GM19238 (cell line): ENCODE results near the gene FBXW2.
"Not testable (repeated sequence)": the region's sequence is repeated elsewhere in the genome, so short reads cannot be mapped to it uniquely, and the experiment has no call there.

Source experiments
- DNase-seq: peaks from one replicate; pipeline ENCODE4 v3.0.0; 2011; ENCODE audit warnings: low spot score; ENCODE audit not compliant: insufficient read length

Gene FBXW2

GRCh38 chr9:120779227-120779626 lies 14.0 kb downstream of the FBXW2 start:
- no peak for DNase-seq

- no peak for DNase-seq
Observed at GRCh38 chr9:120778758-120779157, 14.5 kb downstream of the FBXW2 start.

DNA sequence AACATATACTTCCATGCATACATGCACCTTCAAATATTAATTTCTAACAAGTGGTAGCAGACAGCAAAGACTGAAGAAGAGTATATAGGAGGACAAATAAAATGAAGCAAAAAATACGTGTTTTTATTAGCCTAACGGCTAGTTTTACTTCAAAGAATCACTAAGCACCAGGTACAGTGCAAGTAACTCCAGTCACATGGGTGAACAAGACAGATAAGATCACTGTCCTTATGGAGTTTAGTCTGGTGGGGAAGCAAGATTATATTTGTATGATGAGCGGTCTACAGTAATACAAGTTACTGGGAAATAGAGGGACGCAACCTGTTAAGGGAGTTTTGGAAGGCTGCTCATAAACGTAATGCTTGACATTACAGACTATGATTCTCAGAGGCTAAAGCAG lies 16.0 kb downstream of the FBXW2 start:
- DNase-seq = no peak

DNA sequence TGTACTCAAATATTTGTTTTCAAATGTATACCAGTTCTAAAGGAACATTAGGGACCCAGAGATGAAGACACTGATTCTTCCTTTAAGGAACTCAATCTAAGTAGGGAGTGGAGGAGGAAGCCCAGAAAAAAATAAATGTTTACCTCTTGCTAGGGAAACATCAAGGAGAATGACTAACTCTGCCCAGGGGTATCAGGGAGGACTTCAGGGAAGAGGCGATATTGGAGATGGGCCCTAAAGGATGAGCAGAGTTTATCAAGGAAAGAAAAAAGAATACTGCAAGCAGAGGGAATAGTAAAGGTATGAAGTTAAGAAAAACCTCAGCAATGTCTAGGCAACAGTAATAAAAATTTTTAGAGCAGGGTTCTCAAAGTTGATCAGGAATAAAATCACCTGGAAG lies 16.4 kb downstream of the FBXW2 start:
- no peak for DNase-seq

DNA sequence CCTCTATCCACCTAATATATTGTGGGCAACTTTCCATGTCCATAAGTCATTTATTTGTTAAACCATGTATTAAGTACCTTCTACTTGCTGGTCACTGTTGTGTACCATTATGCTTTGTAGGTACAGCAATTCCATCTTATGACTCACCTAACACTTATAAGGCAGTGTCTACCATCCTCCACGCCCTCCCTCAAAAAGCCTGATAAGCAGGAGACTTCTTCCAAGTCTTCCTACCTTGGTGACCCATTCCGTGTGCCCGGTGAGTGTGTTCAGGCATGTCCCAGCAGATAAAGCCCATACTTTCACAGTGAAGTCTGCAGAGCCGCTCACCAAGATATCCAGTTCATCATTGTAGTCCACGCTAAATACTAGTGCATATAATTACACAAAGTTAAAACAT lies 17.4 kb downstream of the FBXW2 start:
- no peak for DNase-seq

GRCh38 chr9:120774719-120775118 lies 18.5 kb downstream of the FBXW2 start:
- no peak for DNase-seq

DNA sequence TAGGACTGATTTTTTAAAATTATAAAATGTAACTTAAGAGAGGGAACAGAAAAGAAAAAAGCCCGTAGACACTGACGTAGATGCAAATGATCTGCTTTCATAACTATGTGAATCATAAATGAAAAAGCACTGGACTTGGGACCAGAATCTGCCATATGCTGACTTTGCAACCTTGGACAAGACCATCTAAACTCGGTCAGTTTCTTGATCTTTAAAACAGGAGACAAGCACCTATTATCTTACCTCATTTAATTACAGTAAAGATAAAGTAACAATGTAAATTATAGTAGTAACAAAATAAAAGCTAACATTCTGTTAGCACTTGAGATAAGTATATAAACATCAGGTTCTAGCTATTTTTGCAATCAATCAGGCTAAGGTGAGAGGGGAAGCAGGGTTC lies 20.0 kb downstream of the FBXW2 start:
- DNase-seq = no peak

- no peak for DNase-seq
Observed at GRCh38 chr9:120770931-120771330, 22.3 kb downstream of the FBXW2 start.

GRCh38 chr9:120768886-120769285 lies 24.3 kb downstream of the FBXW2 start:
- DNase-seq = no peak

DNA sequence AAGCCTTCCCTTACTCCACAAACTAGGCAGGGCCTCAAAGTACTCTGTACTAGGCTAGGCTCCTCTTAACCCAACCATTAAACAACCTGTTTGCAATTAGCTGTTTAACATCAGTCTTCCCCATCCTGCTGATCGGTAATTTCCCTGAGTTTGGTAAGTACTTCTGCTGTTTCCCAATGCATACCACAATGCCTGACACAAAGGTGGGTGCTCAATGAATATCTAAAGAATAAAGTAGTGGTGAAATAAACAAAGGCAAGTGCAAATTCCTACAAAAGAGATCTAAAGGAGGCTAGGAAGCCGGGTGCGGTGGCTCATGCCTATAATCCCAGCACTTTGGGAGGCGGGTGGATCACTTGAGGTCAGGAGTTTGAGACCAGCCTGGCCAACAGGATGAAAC lies 25.0 kb downstream of the FBXW2 start:
- DNase-seq = no peak

GRCh38 chr9:120767451-120767850 lies 25.8 kb downstream of the FBXW2 start:
- DNase-seq = no peak

DNA sequence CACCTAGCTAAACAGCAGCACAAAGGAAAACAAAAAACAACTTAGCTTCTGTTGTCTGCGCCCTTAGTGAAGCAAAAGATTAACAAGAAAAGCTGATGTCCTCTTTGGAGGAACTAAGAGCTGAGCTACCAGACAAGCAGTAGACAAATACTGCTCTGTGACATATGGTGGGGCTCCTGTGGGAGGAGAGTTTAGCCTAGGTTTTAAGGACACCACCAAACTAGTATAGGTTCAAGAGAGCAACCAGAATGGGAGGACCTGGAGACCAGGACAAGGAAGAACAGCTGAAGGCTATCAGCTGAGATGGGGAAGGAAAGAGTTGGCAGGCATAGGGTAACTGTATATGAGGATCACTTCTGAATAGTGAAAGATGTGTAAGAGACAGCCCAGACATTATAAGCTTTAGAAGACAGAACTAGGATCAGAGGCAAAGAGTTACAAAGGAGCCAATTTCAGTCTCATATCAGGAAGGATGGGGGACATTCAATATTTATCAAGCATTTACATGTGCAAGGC lies 27.2 kb downstream of the FBXW2 start:
- DNase-seq = no peak

DNA sequence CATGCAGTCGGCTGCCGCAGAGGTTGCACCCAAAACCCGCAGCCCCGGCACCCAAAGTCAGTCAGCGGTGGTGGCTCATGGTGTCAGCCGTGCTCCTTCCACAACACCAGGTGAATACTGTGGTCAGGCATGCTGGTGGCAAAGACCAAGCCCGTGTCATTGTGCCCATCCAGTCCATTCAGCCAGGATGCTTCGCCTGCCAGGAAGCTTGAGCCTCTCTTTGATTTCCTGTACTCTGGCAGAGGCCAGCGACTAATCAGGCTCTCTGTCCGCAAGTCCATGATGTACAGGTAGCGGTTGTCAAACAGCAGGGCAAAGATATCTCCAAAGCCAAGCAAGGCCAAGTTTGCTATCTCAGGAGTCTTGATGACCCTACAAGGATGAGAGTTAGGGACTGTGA lies 28.7 kb downstream of the FBXW2 start:
- no peak for DNase-seq

DNA sequence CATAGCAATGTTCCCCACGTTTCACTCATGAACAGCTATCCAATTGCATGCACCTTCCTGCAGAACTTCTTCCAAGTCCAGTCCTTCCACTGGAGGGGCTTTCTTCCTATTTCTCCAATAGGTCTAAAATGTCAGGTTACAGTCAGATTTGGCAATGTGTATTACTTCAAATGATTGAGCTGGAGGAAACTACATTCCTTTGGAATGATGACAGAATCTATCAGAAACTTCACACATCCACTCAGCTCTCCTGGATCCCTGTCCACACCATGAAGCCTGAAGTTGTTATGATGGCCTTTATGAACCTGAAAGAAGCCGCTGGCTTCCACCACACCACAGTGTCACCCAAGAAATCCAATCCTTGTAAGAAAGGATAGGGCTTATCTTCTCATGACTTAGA lies 32.2 kb downstream of the FBXW2 start:
- no peak for DNase-seq

DNA sequence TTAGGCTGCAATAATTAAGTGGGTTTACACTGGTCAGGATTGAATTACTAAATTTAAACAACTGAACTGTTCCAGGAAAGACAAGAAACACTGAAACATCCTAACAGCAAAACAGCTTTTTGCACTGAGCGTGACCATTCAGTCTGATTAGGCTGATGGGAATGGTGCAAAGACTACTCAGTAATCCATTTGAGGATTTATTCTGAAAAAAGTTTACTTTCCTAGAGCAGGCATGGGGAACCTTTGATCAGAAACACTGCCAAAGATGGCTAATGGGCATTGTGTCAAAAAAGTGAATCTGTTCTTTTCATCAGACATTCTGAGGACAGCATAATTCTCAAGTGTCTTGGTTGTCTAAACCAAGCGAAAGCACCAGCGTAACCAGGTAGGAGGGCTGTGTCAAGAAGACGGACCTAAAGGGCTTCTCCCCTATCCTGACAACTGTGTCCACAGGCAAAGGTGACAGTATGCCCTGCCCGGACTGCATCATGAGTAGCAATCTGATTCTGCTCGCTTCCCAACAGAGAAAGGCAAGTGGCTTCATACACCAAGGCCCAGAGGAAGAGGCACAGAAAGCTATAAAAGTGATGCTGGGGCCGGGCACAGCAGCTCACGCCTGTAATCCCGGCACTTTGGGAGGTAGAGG lies 33.3 kb downstream of the FBXW2 start:
- no peak for DNase-seq

GRCh38 chr9:120758544-120758943 lies 34.7 kb downstream of the FBXW2 start:
- no peak for DNase-seq

DNA sequence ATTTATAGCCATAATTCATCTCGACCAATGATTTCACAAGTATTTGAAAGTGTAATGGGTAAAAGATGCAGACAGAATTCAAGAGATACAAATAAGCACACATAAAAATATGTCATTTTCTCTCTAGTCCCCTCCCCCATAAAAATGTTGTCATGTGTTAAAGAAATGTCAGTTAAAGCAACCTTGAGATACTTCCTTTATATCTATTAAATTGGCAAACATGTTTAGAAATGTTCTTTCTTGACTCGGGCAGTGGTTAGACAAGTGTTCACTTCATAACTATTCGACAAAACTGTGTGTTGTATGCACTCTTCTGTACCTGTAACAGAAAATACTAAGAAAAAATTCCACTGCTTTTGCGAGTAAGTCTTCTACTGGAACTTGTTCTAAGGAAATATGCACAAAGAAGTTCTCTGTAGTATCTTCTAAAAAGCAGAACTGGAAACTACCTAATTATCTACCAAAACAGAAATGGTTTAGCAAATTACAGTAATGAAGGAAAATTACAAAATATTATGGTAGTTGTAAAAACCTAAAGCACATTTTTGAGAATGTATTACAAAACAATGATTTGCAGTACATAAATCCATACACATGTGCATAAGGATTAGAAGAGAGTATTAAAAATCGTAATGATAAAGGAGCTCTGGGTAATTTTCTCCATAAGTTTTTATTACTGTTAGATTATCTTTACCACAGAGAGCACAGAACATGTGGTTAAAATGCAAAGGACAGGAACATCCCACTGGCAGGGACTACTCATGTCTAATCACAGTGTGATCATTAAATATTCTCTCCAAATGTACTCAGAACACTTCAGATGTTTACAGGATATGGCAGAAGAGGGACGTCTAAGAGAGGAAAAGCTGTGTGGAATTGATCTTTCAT lies 35.9 kb downstream of the FBXW2 start:
- no peak for DNase-seq

DNA sequence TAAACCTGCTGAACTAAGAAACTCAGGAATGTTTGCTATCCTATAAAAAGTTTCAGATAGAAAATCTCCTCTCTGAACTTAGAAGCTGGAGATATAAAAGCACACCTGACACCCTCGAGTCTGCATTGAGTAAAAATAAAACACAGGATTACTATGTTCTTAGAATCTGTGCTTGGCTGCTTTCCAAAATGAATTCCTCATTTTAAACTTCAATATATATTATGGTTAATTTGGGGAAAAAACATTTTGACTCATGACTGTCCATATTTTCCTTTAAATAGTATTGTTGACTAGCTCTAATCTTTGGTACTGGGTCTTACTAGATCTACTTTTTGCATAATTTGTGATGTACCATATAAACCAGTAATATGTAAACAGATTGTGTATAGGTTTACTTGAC lies 36.7 kb downstream of the FBXW2 start:
- no peak for DNase-seq

DNA sequence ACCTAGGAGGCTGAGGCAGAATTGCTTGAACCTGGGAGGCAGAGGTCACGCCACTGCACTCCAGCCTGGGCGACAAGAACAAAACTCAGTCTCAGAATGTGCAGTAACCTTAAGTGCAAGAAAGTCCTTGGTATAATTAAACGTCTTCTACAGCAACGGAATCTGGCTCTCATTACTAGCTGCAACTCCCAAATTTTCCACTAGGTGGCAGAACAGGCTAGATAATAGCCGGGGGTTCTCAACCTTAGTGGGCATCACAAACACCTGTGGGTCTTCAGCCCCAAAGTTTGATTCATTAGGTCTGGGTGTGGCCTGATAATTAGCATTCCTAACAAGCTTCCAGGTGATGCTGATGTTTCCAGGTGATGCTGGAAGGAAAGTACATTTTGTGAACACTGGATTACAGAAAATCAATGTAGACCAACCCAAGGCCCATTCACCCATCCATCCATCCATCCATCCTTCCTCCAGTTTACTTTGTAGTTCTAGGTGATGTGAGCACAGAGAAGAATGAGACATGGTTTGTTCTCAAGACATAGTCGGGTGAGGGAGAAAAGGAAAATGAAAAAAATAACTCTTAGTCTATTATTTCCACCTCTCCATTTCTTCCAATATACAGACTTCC lies 37.3 kb downstream of the FBXW2 start:
- peak; percentile 39 for DNase-seq

DNA sequence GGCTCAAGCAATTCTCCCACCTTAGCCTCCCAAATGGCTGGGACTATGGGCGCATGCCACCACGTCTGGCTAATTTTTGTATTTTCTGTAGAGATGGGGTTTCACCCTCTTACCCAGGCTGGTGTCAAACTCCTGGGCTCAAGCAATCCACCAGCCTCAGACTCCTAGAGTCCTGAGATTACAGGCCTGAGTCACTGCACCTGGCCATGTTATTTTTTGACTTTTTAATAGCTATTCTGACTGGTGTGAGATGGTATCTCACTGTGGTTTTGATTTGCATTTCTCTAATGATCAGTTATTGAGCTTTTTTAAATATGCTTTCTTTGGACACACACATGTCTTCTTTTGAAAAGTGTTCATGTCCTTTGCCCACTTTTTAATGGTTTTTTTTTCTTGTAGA lies 38.2 kb downstream of the FBXW2 start:
- no peak for DNase-seq

DNA sequence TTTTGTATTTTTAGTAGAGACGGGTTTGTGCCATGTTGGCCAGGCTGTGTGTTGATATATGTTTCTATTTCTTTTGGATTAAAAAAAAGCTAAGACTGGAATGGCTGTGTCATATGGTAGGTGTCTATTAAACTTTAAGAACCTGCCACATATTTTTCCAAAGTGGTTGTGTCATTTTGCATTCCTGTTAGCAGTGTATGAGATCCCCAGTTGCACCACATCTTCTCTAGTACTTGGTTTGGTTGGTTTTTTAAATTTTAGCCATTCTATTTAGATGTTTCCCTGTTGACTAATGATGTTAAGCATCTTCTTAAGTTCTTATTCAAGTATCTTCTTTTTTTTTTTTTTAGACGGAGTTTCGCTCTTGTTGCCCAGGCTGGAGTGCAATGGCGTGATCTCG lies 42.8 kb downstream of the FBXW2 start:
- DNase-seq = no peak

- not testable (repeated sequence) for DNase-seq
Observed at GRCh38 chr9:120746366-120746765, 46.9 kb downstream of the FBXW2 start.
